GM13976 (cell line): ENCODE measurements around the gene ASXL2.

Experiments used
- DNase-seq: peaks from one replicate; pipeline ENCODE4 v3.0.0; 2012; ENCODE audit warnings: low spot score
- CTCF ChIP-seq: IDR thresholded peaks from 2 replicates; pipeline ENCODE4 v1.5.1; 2012; ENCODE audit warnings: borderline replicate concordance, mild to moderate bottlenecking; ENCODE audit not compliant: insufficient read depth; ENCODE audit errors: extremely low read depth, missing control alignments, control extremely low read depth
- in situ Hi-C: fragments of 300-500 bp; cut with MboI; formaldehyde crosslinking; loops from one replicate; pipeline ENCODE4 v1.12.0; 2022; ENCODE audit warnings: low sequenced_read_pairs, mixed read lengths, inconsistent platforms; ENCODE audit not compliant: unreplicated experiment

The ASXL2 gene

GRCh38 chr2:25756536-25756935 lies 121.8 kb downstream of the ASXL2 start:
- in situ Hi-C loops: no loop called here
- no peak for TF ChIP-seq CTCF
- DNase-seq: no peak

GRCh38 chr2:25749676-25750075 lies 128.6 kb downstream of the ASXL2 start:
- DNase-seq: no peak
- TF ChIP-seq CTCF: no peak
- in situ Hi-C loops: no loop called here

- no peak for DNase-seq
- TF ChIP-seq CTCF: no peak
- in situ Hi-C loops: no loop called here
Observed at GRCh38 chr2:25744055-25744454, 134.2 kb downstream of the ASXL2 start.

GRCh38 chr2:25743132-25743830 lies 135.0 kb downstream of the ASXL2 start:
- TF ChIP-seq CTCF: no peak
- DNase-seq: no peak
- in situ Hi-C loops: no loop called here

GRCh38 chr2:25742501-25742900 lies 135.8 kb downstream of the ASXL2 start:
- in situ Hi-C loops: no loop called here
- no peak for TF ChIP-seq CTCF
- no peak for DNase-seq

- TF ChIP-seq CTCF: no peak
- in situ Hi-C loops: no loop called here
- no peak for DNase-seq
Observed at GRCh38 chr2:25740810-25741381, 137.4 kb downstream of the ASXL2 start.
